Spleen (tissue), 11 donors: ENCODE results near the gene LYRM4. TPM values are rescaled to one million over a fixed set of nuclear protein-coding genes. Genes with fewer than 3 reads are reported as not detected.

Experiments used
- DNase-seq: peaks from one replicate; pipeline ENCODE4 v3.0.0-alpha.2; 2020
- H3K27ac ChIP-seq, 8 donors: fragments of 200-600 bp; sonication (generic) in 7 of 8; 1 replicate in 4 of 8; 2 replicates in 4 of 8; pipeline versions ENCODE4 v1.5.0 to v1.8.0; 2016 to 2021; ENCODE audit warnings: inconsistent platforms in 4 of 8, mild to moderate bottlenecking in 4 of 8, moderate library complexity in 1 of 8
- H3K27me3 ChIP-seq, 7 donors: fragments of 200-600 bp; sonication (generic) in 6 of 7; replicated peaks in 1 of 7; 1 replicate in 4 of 7; 2 replicates in 3 of 7; pipeline versions ENCODE4 v1.5.0 to v1.8.0; 2016 to 2021; ENCODE audit warnings: inconsistent platforms in 3 of 7, mild to moderate bottlenecking in 1 of 7
- H3K36me3 ChIP-seq, 6 donors: fragments of 200-600 bp; sonication (generic) in 5 of 6; 1 replicate in 4 of 6; 2 replicates in 2 of 6; pipeline versions ENCODE4 v1.5.0 to v1.8.0; 2016 to 2021; ENCODE audit warnings: inconsistent platforms in 2 of 6
- H3K4me1 ChIP-seq, 6 donors: fragments of 200-600 bp; sonication (generic) in 5 of 6; 1 replicate in 3 of 6; 2 replicates in 3 of 6; pipeline versions ENCODE4 v1.5.0 to v1.8.0; 2016 to 2021; ENCODE audit warnings: inconsistent platforms in 3 of 6
- H3K4me3 ChIP-seq, 8 donors: fragments of 200-600 bp; sonication (generic) in 7 of 8; 1 replicate in 4 of 8; 2 replicates in 4 of 8; pipeline versions ENCODE4 v1.5.0 to v1.8.0; 2016 to 2021; ENCODE audit warnings: inconsistent platforms in 4 of 8, mild to moderate bottlenecking in 4 of 8, moderate library complexity in 2 of 8
- H3K9me3 ChIP-seq, 8 donors: fragments of 200-600 bp; sonication (generic) in 7 of 8; 1 replicate in 4 of 8; 2 replicates in 4 of 8; pipeline versions ENCODE4 v1.5.0 to v1.8.0; 2016 to 2021; ENCODE audit warnings: inconsistent platforms in 4 of 8
- CTCF ChIP-seq, 11 experiments: fragments of 200-600 bp in 7 of 11; fragments of 450-650 bp in 4 of 11; sonication (generic) in 4 of 11; IDR thresholded peaks in 8 of 11; conservative IDR thresholded peaks in 3 of 11; 1 replicate in 7 of 11; 2 replicates in 4 of 11; pipeline versions ENCODE4 v1.4.0 to v1.8.0; 2016 to 2021; ENCODE audit warnings: antibody characterized with exemption in 11 of 11, inconsistent platforms in 4 of 11, mild to moderate bottlenecking in 1 of 11
- POLR2A ChIP-seq, 3 donors: fragments of 450-650 bp; IDR thresholded peaks; one replicate each; pipeline ENCODE4 v1.5.1; 2017; ENCODE audit warnings: antibody characterized with exemption in 3 of 3, mild to moderate bottlenecking in 1 of 3
- POLR2AphosphoS5 ChIP-seq, 3 donors: sonication (generic); formaldehyde crosslinking; IDR thresholded peaks; one replicate each; pipeline ENCODE4 v1.5.1; 2017; ENCODE audit warnings: antibody characterized with exemption in 3 of 3
- WGBS, 5 donors: extraction: QIAGEN DNeasy Blood & Tissue Kit in 3 of 5; methylation state at CpG; one replicate each; pipeline versions ENCODE4 v1.1.5 to v1.1.7; 2013 to 2018; 5-methylcytosine and 5-hydroxymethylcytosine counted together
- intact Hi-C: fragments of 100-400 bp; cut with DNase I; formaldehyde crosslinking; loops from one replicate; pipeline ENCODE4 v1.15.0; 2023; ENCODE audit warnings: low total_unique reads
- polyA plus RNA-seq, 3 donors: library from polyadenylated mRNA; stranded (reverse); fragments of 200-250 nt; gene quantifications; one replicate each; pipeline ENCODE4 v1.2.1, GENCODE V29; 2013
- total RNA-seq, 7 donors: library from RNA; depleted of rRNA in 3 of 7; stranded (reverse); fragments of >200 nt in 3 of 7; fragmentation: NEBNext Ultra II Directional in 4 of 7; extraction: Animal tissue kit (Norgen Biotek cat#: 25700) in 4 of 7; gene quantifications; one replicate each; pipeline versions ENCODE4 v1.1.0 to v1.2.1, GENCODE V29; 2016 to 2021
- donor health status: healthy with polysubstance abuse.
- donor health status: DM: no; HTN: no; CAD: no; lungs with moderate emphysema.
- donor health status: DM: no; HTN: no; CAD: no.
- donor health status: Bipolar disorder and iron deficiency.
- donor health status: healthy.
- donor health status: DM: no; HTN: no; CAD: no.
- donor health status: DM: yes; HTN: yes; CAD: no.

Gene LYRM4
- total and polyA plus RNA-seq, 10 donors, result 32.1 to 58.1 (median 38.7) TPM

- no peaks in the 10 kb centered on the region for H3K4me1 ChIP-seq
- no peak overlapping the region for H3K27ac ChIP-seq
- peaks cover 0 to 33% (median 2%) of the 10 kb centered on the region in 6 donors for H3K36me3 ChIP-seq
- H3K27me3 ChIP-seq, result no peaks in the 10 kb centered on the region
- no peak for DNase-seq
- TF ChIP-seq CTCF (IDR thresholded peaks at IDR 0.05 in 8 of 11, conservative IDR thresholded peaks at IDR 0.05 in 3 of 11) (no peak), POLR2A (IDR thresholded peaks at IDR 0.05) (no peak), POLR2AphosphoS5 (IDR thresholded peaks at IDR 0.05) (no peak)
- H3K9me3 ChIP-seq, result peaks cover 0 to 4% (median 0%) of the 10 kb centered on the region in 8 donors
- intact Hi-C loops, result no loop called here
- WGBS, 5 donors, result 76 to 88% (median 80%) methylated on average over 5 of the region's 5 CpGs
- H3K4me3 ChIP-seq, result no peak overlapping the region
Observed at GRCh38 chr6:5249451-5250122, 11.2 kb downstream of the LYRM4 start.

GRCh38 chr6:5248302-5249098 lies 12.2 kb downstream of the LYRM4 start:
- peaks cover 0 to 25% (median 2%) of the 10 kb centered on the region in 6 donors for H3K36me3 ChIP-seq
- 90 to 96% (median 92%) methylated on average over 9 of the region's 9 CpGs for WGBS, 5 donors
- intact Hi-C loops, result no loop called here

GRCh38 chr6:5247201-5247600 lies 13.5 kb downstream of the LYRM4 start:
- Histone ChIP-seq H3K27ac (no peak overlapping the region), H3K36me3 (peaks cover 0 to 17% (median 2%) of the 10 kb centered on the region in 6 donors), H3K27me3 (no peaks in the 10 kb centered on the region), H3K4me3 (no peak overlapping the region), H3K4me1 (no peaks in the 10 kb centered on the region), H3K9me3 (peaks cover 0 to 4% (median 0%) of the 10 kb centered on the region in 8 donors)
- intact Hi-C loops, result no loop called here
- DNase-seq, result no peak
- 94 to 100% (median 100%) methylated on average over 2 of the region's 2 CpGs for WGBS, 5 donors
- no peak for TF ChIP-seq CTCF (IDR thresholded peaks at IDR 0.05 in 8 of 11, conservative IDR thresholded peaks at IDR 0.05 in 3 of 11)
- no peak for TF ChIP-seq POLR2A (IDR thresholded peaks at IDR 0.05)
- TF ChIP-seq POLR2AphosphoS5 (IDR thresholded peaks at IDR 0.05), result no peak

More at GRCh38 chr6:5248302-5249098, 12.2 kb downstream of the LYRM4 start:
- H3K9me3 ChIP-seq, result peaks cover 0 to 4% (median 0%) of the 10 kb centered on the region in 8 donors
- H3K27ac ChIP-seq, result no peak overlapping the region
- DNase-seq, result no peak
- no peaks in the 10 kb centered on the region for H3K4me1 ChIP-seq
- no peak overlapping the region for H3K4me3 ChIP-seq
- H3K27me3 ChIP-seq, result no peaks in the 10 kb centered on the region
- TF ChIP-seq POLR2AphosphoS5 (IDR thresholded peaks at IDR 0.05) (no peak), CTCF (IDR thresholded peaks at IDR 0.05 in 8 of 11, conservative IDR thresholded peaks at IDR 0.05 in 3 of 11) (no peak), POLR2A (IDR thresholded peaks at IDR 0.05) (no peak)
